Spleen (tissue), 11 donors: ENCODE measurements around the gene CPED1. TPM values are rescaled to one million over a fixed set of nuclear protein-coding genes. Genes with fewer than 3 reads are reported as not detected.
"Not testable (repeated sequence)": the region's sequence is repeated elsewhere in the genome, so short reads cannot be mapped to it uniquely, and the experiment has no call there.

Source experiments
- DNase-seq: peaks from one replicate; pipeline ENCODE4 v3.0.0-alpha.2; 2020
- H3K27ac ChIP-seq, 8 donors: fragments of 200-600 bp; sonication (generic) in 7 of 8; 1 replicate in 4 of 8; 2 replicates in 4 of 8; pipeline versions ENCODE4 v1.5.0 to v1.8.0; 2016 to 2021; ENCODE audit warnings: inconsistent platforms in 4 of 8, mild to moderate bottlenecking in 4 of 8, moderate library complexity in 1 of 8
- H3K27me3 ChIP-seq, 7 donors: fragments of 200-600 bp; sonication (generic) in 6 of 7; replicated peaks in 1 of 7; 1 replicate in 4 of 7; 2 replicates in 3 of 7; pipeline versions ENCODE4 v1.5.0 to v1.8.0; 2016 to 2021; ENCODE audit warnings: inconsistent platforms in 3 of 7, mild to moderate bottlenecking in 1 of 7
- H3K36me3 ChIP-seq, 6 donors: fragments of 200-600 bp; sonication (generic) in 5 of 6; 1 replicate in 4 of 6; 2 replicates in 2 of 6; pipeline versions ENCODE4 v1.5.0 to v1.8.0; 2016 to 2021; ENCODE audit warnings: inconsistent platforms in 2 of 6
- H3K4me1 ChIP-seq, 6 donors: fragments of 200-600 bp; sonication (generic) in 5 of 6; 1 replicate in 3 of 6; 2 replicates in 3 of 6; pipeline versions ENCODE4 v1.5.0 to v1.8.0; 2016 to 2021; ENCODE audit warnings: inconsistent platforms in 3 of 6
- H3K4me3 ChIP-seq, 8 donors: fragments of 200-600 bp; sonication (generic) in 7 of 8; 1 replicate in 4 of 8; 2 replicates in 4 of 8; pipeline versions ENCODE4 v1.5.0 to v1.8.0; 2016 to 2021; ENCODE audit warnings: inconsistent platforms in 4 of 8, mild to moderate bottlenecking in 4 of 8, moderate library complexity in 2 of 8
- H3K9me3 ChIP-seq, 8 donors: fragments of 200-600 bp; sonication (generic) in 7 of 8; 1 replicate in 4 of 8; 2 replicates in 4 of 8; pipeline versions ENCODE4 v1.5.0 to v1.8.0; 2016 to 2021; ENCODE audit warnings: inconsistent platforms in 4 of 8
- CTCF ChIP-seq, 11 experiments: fragments of 200-600 bp in 7 of 11; fragments of 450-650 bp in 4 of 11; sonication (generic) in 4 of 11; IDR thresholded peaks in 8 of 11; conservative IDR thresholded peaks in 3 of 11; 1 replicate in 7 of 11; 2 replicates in 4 of 11; pipeline versions ENCODE4 v1.4.0 to v1.8.0; 2016 to 2021; ENCODE audit warnings: antibody characterized with exemption in 11 of 11, inconsistent platforms in 4 of 11, mild to moderate bottlenecking in 1 of 11
- POLR2A ChIP-seq, 3 donors: fragments of 450-650 bp; IDR thresholded peaks; one replicate each; pipeline ENCODE4 v1.5.1; 2017; ENCODE audit warnings: antibody characterized with exemption in 3 of 3, mild to moderate bottlenecking in 1 of 3
- POLR2AphosphoS5 ChIP-seq, 3 donors: sonication (generic); formaldehyde crosslinking; IDR thresholded peaks; one replicate each; pipeline ENCODE4 v1.5.1; 2017; ENCODE audit warnings: antibody characterized with exemption in 3 of 3
- WGBS, 5 donors: extraction: QIAGEN DNeasy Blood & Tissue Kit in 3 of 5; methylation state at CpG; one replicate each; pipeline versions ENCODE4 v1.1.5 to v1.1.7; 2013 to 2018; 5-methylcytosine and 5-hydroxymethylcytosine counted together
- intact Hi-C: fragments of 100-400 bp; cut with DNase I; formaldehyde crosslinking; loops from one replicate; pipeline ENCODE4 v1.15.0; 2023; ENCODE audit warnings: low total_unique reads
- polyA plus RNA-seq, 3 donors: library from polyadenylated mRNA; stranded (reverse); fragments of 200-250 nt; gene quantifications; one replicate each; pipeline ENCODE4 v1.2.1, GENCODE V29; 2013
- total RNA-seq, 7 donors: library from RNA; depleted of rRNA in 3 of 7; stranded (reverse); fragments of >200 nt in 3 of 7; fragmentation: NEBNext Ultra II Directional in 4 of 7; extraction: Animal tissue kit (Norgen Biotek cat#: 25700) in 4 of 7; gene quantifications; one replicate each; pipeline versions ENCODE4 v1.1.0 to v1.2.1, GENCODE V29; 2016 to 2021
- donor health status: healthy with polysubstance abuse.
- donor health status: DM: no; HTN: no; CAD: no; lungs with moderate emphysema.
- donor health status: DM: no; HTN: no; CAD: no.
- donor health status: Bipolar disorder and iron deficiency.
- donor health status: healthy.
- donor health status: DM: no; HTN: no; CAD: no.
- donor health status: DM: yes; HTN: yes; CAD: no.

Gene CPED1
- total and polyA plus RNA-seq, 10 donors, result 1.5 to 81.6 (median 38.6) TPM

GRCh38 chr7:121002048-121002756 is 13.7 kb downstream of the CPED1 start:
- no peak for DNase-seq
- Histone ChIP-seq H3K36me3 (no peaks in the 10 kb centered on the region), H3K27ac (peak overlapping the region in 1 of 8 donors; percentile 13), H3K9me3 (peaks cover 0 to 6% (median 0%) of the 10 kb centered on the region in 8 donors), H3K4me3 (no peak overlapping the region), H3K27me3 (peaks cover 0 to 8% (median 0%) of the 10 kb centered on the region in 7 donors), H3K4me1 (peaks cover 0 to 59% (median 28%) of the 10 kb centered on the region in 6 donors)
- TF ChIP-seq POLR2A (IDR thresholded peaks at IDR 0.05), result no peak
- TF ChIP-seq CTCF (IDR thresholded peaks at IDR 0.05 in 8 of 11, conservative IDR thresholded peaks at IDR 0.05 in 3 of 11), result no peak
- no peak for TF ChIP-seq POLR2AphosphoS5 (IDR thresholded peaks at IDR 0.05)
- intact Hi-C loops, result no loop called here
- WGBS, 5 donors, result 53 to 66% (median 54%) methylated on average over 2 of the region's 2 CpGs

- Histone ChIP-seq H3K27me3 (peaks cover 0 to 8% (median 0%) of the 10 kb centered on the region in 7 donors), H3K9me3 (peaks cover 0 to 6% (median 0%) of the 10 kb centered on the region in 8 donors), H3K36me3 (no peaks in the 10 kb centered on the region), H3K27ac (no peak overlapping the region), H3K4me3 (no peak overlapping the region), H3K4me1 (peaks cover 0 to 57% (median 27%) of the 10 kb centered on the region in 6 donors)
- no peak for DNase-seq
- intact Hi-C loops, result no loop called here
- 81 to 93% (median 85%) methylated on average over 5 of the region's 5 CpGs for WGBS, 5 donors
- TF ChIP-seq CTCF (IDR thresholded peaks at IDR 0.05 in 8 of 11, conservative IDR thresholded peaks at IDR 0.05 in 3 of 11) (no peak), POLR2A (IDR thresholded peaks at IDR 0.05) (no peak), POLR2AphosphoS5 (IDR thresholded peaks at IDR 0.05) (no peak)
Measured at GRCh38 chr7:121002757-121003200, 14.3 kb downstream of the CPED1 start.

- H3K27me3 ChIP-seq, result peaks cover 0 to 8% (median 0%) of the 10 kb centered on the region in 7 donors
- no peak overlapping the region for H3K4me3 ChIP-seq
- peaks cover 0 to 43% (median 19%) of the 10 kb centered on the region in 6 donors for H3K4me1 ChIP-seq
- TF ChIP-seq POLR2A (IDR thresholded peaks at IDR 0.05), result no peak
- TF ChIP-seq POLR2AphosphoS5 (IDR thresholded peaks at IDR 0.05), result no peak
- no peak for TF ChIP-seq CTCF (IDR thresholded peaks at IDR 0.05 in 8 of 11, conservative IDR thresholded peaks at IDR 0.05 in 3 of 11)
- H3K9me3 ChIP-seq, result peaks cover 0 to 6% (median 0%) of the 10 kb centered on the region in 8 donors
- no peak for DNase-seq
- H3K36me3 ChIP-seq, result no peaks in the 10 kb centered on the region
- H3K27ac ChIP-seq, result no peak overlapping the region
- 76 to 91% (median 78%) methylated on average over 5 of the region's 5 CpGs for WGBS, 5 donors
- intact Hi-C loops, result no loop called here
Measured at GRCh38 chr7:121003986-121004685, 15.6 kb downstream of the CPED1 start.

GRCh38 chr7:121005058-121005457 is 16.5 kb downstream of the CPED1 start:
- H3K4me3 ChIP-seq, intact Hi-C loops, DNase-seq, H3K9me3 ChIP-seq, H3K27me3 ChIP-seq, H3K36me3 ChIP-seq, H3K27ac ChIP-seq: not testable (repeated sequence)
- peaks cover 0 to 34% (median 11%) of the 10 kb centered on the region in 6 donors for H3K4me1 ChIP-seq
- 92 to 96% (median 94%) methylated on average over 4 of the region's 4 CpGs for WGBS, 5 donors
